ENCODE data around the gene AGAP2.

GRCh38 chr12:57674691-57675090, 63.9 kb downstream of the AGAP2 start:
- TF ChIP-seq CTCF (IDR thresholded peaks at IDR 0.05; ENCODE audit: insufficient read depth, low read depth, low read length), result no peak
- TF ChIP-seq EZH2 (IDR thresholded peaks at IDR 0.05; ENCODE audit: insufficient read depth, low read length), result no peak
